ENCODE data around the gene CLPTM1. TPM values are rescaled to one million over a fixed set of nuclear protein-coding genes. Genes with fewer than 3 reads are reported as not detected.
"Not testable (repeated sequence)": the region's sequence is repeated elsewhere in the genome, so short reads cannot be mapped to it uniquely, and the experiment has no call there.

Gene CLPTM1, protein sequence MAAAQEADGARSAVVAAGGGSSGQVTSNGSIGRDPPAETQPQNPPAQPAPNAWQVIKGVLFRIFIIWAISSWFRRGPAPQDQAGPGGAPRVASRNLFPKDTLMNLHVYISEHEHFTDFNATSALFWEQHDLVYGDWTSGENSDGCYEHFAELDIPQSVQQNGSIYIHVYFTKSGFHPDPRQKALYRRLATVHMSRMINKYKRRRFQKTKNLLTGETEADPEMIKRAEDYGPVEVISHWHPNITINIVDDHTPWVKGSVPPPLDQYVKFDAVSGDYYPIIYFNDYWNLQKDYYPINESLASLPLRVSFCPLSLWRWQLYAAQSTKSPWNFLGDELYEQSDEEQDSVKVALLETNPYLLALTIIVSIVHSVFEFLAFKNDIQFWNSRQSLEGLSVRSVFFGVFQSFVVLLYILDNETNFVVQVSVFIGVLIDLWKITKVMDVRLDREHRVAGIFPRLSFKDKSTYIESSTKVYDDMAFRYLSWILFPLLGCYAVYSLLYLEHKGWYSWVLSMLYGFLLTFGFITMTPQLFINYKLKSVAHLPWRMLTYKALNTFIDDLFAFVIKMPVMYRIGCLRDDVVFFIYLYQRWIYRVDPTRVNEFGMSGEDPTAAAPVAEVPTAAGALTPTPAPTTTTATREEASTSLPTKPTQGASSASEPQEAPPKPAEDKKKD
- polyA plus RNA-seq (2013, experiment 1 of 2) = 80.4 TPM
- polyA plus RNA-seq (2013, experiment 2 of 2) = 70.8 TPM

DNA sequence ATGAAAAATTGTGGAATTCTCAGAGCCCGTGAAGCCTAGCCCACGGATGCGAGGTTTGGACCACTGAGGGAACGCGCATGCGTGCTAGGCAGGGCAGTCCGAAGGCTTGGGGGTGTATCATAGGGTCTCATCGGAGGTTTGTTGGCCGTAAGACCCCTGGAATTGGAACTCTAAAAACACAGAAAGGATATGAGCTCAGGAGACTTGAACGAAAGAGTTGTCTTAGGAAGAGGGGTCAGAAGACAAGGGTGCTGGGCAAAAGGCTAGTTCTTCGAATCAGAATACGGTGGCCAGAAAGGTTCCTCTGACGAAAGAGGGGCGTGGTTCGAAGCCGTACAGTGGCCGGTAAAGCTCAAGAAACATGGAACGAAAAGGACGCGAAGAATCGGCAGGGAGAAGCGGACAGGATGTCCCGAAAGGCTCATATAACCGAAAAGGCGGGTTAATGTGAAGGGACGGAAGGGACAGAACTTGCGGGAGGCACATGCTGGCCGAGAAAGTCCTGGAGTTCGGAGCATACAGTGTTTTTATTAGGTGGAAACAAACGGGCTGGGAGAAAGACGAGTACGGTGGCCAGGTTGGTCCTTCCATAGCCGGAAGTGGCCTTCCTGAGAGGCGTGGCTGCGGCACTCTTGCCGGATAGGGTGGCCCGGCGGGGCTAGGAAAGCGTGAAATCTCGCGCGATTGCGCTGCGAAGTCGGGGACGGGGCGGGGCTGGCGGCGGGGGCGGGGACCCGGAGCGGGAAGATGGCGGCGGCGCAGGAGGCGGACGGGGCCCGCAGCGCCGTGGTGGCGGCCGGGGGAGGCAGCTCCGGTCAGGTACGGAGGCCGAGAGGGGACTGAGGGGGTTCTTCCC is at the start of gene CLPTM1:
TSS of gene CLPTM1 (plus strand) at position 732 of the 856 bp plus-strand sequence. CDS start at position 748, 16 bp downstream.
- WGBS, 2 experiments (ENCODE audit: insufficient coverage in 2 of 2) = 0% methylated on average over 60 to 64 of the region's 65 CpGs
- H3K4me3 ChIP-seq (ENCODE audit: extremely low read depth, insufficient read depth, low read length, poor library complexity, severe bottlenecking) = peak within 1 kb of the TSS; percentile 97
- H3K9me3 ChIP-seq (ENCODE audit: control insufficient read depth, low read length) = no peaks in the 10 kb centered on the region
- peaks cover 11% of the 10 kb centered on the region for H3K36me3 ChIP-seq (ENCODE audit: control insufficient read depth, insufficient read depth, low read length)
- peak within 1 kb of the TSS; percentile 83 for H3K27ac ChIP-seq (ENCODE audit: low read depth, low read length, severe bottlenecking)
- H3K4me1 ChIP-seq (ENCODE audit: control insufficient read depth, insufficient read depth, low read length, poor library complexity, severe bottlenecking) = peaks cover 13% of the 10 kb centered on the region

DNA sequence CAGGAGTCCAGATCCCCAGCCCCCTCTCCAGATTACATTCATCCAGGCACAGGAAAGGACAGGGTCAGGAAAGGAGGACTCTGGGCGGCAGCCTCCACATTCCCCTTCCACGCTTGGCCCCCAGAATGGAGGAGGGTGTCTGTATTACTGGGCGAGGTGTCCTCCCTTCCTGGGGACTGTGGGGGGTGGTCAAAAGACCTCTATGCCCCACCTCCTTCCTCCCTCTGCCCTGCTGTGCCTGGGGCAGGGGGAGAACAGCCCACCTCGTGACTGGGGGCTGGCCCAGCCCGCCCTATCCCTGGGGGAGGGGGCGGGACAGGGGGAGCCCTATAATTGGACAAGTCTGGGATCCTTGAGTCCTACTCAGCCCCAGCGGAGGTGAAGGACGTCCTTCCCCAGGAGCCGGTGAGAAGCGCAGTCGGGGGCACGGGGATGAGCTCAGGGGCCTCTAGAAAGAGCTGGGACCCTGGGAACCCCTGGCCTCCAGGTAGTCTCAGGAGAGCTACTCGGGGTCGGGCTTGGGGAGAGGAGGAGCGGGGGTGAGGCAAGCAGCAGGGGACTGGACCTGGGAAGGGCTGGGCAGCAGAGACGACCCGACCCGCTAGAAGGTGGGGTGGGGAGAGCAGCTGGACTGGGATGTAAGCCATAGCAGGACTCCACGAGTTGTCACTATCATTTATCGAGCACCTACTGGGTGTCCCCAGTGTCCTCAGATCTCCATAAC is 49.6 kb upstream of the CLPTM1 start, which contains the start of gene APOE:
TSS of gene APOE (plus strand) at position 360 of the 724 bp plus-strand sequence. CDS start 829 bp downstream, outside the sequence.
- H3K4me1 ChIP-seq (ENCODE audit: control insufficient read depth, insufficient read depth, low read length, poor library complexity, severe bottlenecking) = peaks cover 10% of the 10 kb centered on the region
- WGBS, 2 experiments (ENCODE audit: insufficient coverage in 2 of 2) = 1 to 4% methylated on average over 14 to 16 of the region's 20 CpGs
- H3K36me3 ChIP-seq (ENCODE audit: control insufficient read depth, insufficient read depth, low read length) = peaks cover 46% of the 10 kb centered on the region
- H3K27ac ChIP-seq (ENCODE audit: low read depth, low read length, severe bottlenecking) = peak within 1 kb of the TSS; percentile 83
- H3K4me3 ChIP-seq (ENCODE audit: extremely low read depth, insufficient read depth, low read length, poor library complexity, severe bottlenecking) = peak within 1 kb of the TSS; percentile 61
- H3K9me3 ChIP-seq (ENCODE audit: control insufficient read depth, low read length) = no peaks in the 10 kb centered on the region

DNA sequence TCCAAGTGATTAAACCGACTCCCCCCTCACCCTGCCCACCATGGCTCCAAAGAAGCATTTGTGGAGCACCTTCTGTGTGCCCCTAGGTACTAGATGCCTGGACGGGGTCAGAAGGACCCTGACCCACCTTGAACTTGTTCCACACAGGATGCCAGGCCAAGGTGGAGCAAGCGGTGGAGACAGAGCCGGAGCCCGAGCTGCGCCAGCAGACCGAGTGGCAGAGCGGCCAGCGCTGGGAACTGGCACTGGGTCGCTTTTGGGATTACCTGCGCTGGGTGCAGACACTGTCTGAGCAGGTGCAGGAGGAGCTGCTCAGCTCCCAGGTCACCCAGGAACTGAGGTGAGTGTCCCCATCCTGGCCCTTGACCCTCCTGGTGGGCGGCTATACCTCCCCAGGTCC is 47.6 kb upstream of the CLPTM1 start:
- WGBS, 2 experiments (ENCODE audit: insufficient coverage in 2 of 2) = 95 to 97% methylated on average over 9 to 11 of the region's 12 CpGs
- Histone ChIP-seq H3K36me3 (ENCODE audit: control insufficient read depth, insufficient read depth, low read length) (peaks cover 26% of the 10 kb centered on the region), H3K27ac (ENCODE audit: low read depth, low read length, severe bottlenecking) (no peak overlapping the region), H3K4me3 (ENCODE audit: extremely low read depth, insufficient read depth, low read length, poor library complexity, severe bottlenecking) (no peak overlapping the region), H3K4me1 (ENCODE audit: control insufficient read depth, insufficient read depth, low read length, poor library complexity, severe bottlenecking) (peaks cover 19% of the 10 kb centered on the region), H3K9me3 (ENCODE audit: control insufficient read depth, low read length) (no peaks in the 10 kb centered on the region)

- H3K27ac ChIP-seq (ENCODE audit: low read depth, low read length, severe bottlenecking) = no peak overlapping the region
- peaks cover 19% of the 10 kb centered on the region for H3K4me1 ChIP-seq (ENCODE audit: control insufficient read depth, insufficient read depth, low read length, poor library complexity, severe bottlenecking)
- H3K9me3 ChIP-seq (ENCODE audit: control insufficient read depth, low read length) = no peaks in the 10 kb centered on the region
- WGBS, 2 experiments (ENCODE audit: insufficient coverage in 2 of 2) = 95 to 96% methylated on average over 37 to 46 of the region's 46 CpGs
- peaks cover 23% of the 10 kb centered on the region for H3K36me3 ChIP-seq (ENCODE audit: control insufficient read depth, insufficient read depth, low read length)
- H3K4me3 ChIP-seq (ENCODE audit: extremely low read depth, insufficient read depth, low read length, poor library complexity, severe bottlenecking) = no peak overlapping the region
Measured at GRCh38 chr19:44908074-44908835, 46.9 kb upstream of the CLPTM1 start.

- peaks cover 19% of the 10 kb centered on the region for H3K4me1 ChIP-seq (ENCODE audit: control insufficient read depth, insufficient read depth, low read length, poor library complexity, severe bottlenecking)
- no peak overlapping the region for H3K4me3 ChIP-seq (ENCODE audit: extremely low read depth, insufficient read depth, low read length, poor library complexity, severe bottlenecking)
- H3K27ac ChIP-seq (ENCODE audit: low read depth, low read length, severe bottlenecking) = no peak overlapping the region
- 97% methylated on average over 41 to 42 of the region's 44 CpGs for WGBS, 2 experiments (ENCODE audit: insufficient coverage in 2 of 2)
- H3K9me3 ChIP-seq (ENCODE audit: control insufficient read depth, low read length) = no peaks in the 10 kb centered on the region
- H3K36me3 ChIP-seq (ENCODE audit: control insufficient read depth, insufficient read depth, low read length) = peaks cover 23% of the 10 kb centered on the region
Measured at GRCh38 chr19:44908836-44909261, 46.3 kb upstream of the CLPTM1 start.

DNA sequence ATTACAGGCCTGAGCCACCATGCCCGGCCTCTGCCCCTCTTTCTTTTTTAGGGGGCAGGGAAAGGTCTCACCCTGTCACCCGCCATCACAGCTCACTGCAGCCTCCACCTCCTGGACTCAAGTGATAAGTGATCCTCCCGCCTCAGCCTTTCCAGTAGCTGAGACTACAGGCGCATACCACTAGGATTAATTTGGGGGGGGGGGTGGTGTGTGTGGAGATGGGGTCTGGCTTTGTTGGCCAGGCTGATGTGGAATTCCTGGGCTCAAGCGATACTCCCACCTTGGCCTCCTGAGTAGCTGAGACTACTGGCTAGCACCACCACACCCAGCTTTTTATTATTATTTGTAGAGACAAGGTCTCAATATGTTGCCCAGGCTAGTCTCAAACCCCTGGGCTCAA is 45.4 kb upstream of the CLPTM1 start:
- peak overlapping the region; percentile 41 for H3K27ac ChIP-seq (ENCODE audit: low read depth, low read length, severe bottlenecking)
- WGBS, 2 experiments (ENCODE audit: insufficient coverage in 2 of 2) = 100% methylated on average over 1 of the region's 5 CpGs; no CpG with 5 or more reads in 1 of the 2 experiments
- H3K9me3 ChIP-seq (ENCODE audit: control insufficient read depth, low read length) = no peaks in the 10 kb centered on the region
- H3K4me3 ChIP-seq (ENCODE audit: extremely low read depth, insufficient read depth, low read length, poor library complexity, severe bottlenecking) = no peak overlapping the region
- peaks cover 23% of the 10 kb centered on the region for H3K36me3 ChIP-seq (ENCODE audit: control insufficient read depth, insufficient read depth, low read length)
- peaks cover 25% of the 10 kb centered on the region for H3K4me1 ChIP-seq (ENCODE audit: control insufficient read depth, insufficient read depth, low read length, poor library complexity, severe bottlenecking)

DNA sequence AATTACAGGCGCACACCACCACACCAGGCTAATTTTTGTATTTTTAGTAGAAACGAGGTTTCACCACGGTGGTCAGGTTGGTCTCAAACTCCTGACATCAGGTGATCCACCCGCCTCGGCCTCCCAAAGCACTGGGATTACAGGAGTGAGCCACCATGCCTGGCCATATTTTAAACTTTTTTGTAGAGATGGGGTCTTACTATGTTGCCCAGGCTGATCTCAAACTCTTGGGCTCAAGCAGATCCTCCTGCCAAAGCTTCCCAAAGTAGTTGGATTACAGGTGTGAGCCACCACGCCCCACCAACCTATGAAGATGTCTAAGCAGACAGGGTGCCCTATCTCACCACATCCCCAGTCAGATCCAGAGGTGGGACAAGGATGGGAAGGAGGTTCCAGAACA is 43.3 kb upstream of the CLPTM1 start:
- not testable (repeated sequence) for H3K27ac ChIP-seq (ENCODE audit: low read depth, low read length, severe bottlenecking); H3K4me3 ChIP-seq (ENCODE audit: extremely low read depth, insufficient read depth, low read length, poor library complexity, severe bottlenecking); H3K9me3 ChIP-seq (ENCODE audit: control insufficient read depth, low read length)
- peaks cover 23% of the 10 kb centered on the region for H3K36me3 ChIP-seq (ENCODE audit: control insufficient read depth, insufficient read depth, low read length)
- peaks cover 22% of the 10 kb centered on the region for H3K4me1 ChIP-seq (ENCODE audit: control insufficient read depth, insufficient read depth, low read length, poor library complexity, severe bottlenecking)
- WGBS, 2 experiments (ENCODE audit: insufficient coverage in 2 of 2) = 90 to 100% methylated on average over 5 of the region's 6 CpGs

DNA sequence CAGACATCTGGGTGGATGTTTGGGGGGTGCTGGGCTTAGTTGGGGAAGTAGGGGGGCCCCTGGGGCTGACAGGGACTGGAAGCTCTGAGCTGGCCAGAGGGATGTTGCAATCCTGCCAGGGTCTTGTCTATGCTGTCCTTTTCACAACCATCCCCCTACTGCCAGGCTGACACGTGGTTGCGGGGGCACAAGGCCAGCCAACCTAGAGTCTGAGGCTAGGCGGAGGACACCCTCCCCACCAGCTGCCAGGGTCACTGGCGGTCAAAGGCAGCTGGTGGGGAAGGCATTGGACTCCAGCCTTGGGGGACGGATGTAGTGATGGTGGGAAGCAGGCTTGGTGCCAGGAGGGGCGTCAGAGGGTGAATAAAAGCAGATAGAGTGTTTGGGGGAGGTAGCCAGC is 42.3 kb upstream of the CLPTM1 start:
- peaks cover 22% of the 10 kb centered on the region for H3K4me1 ChIP-seq (ENCODE audit: control insufficient read depth, insufficient read depth, low read length, poor library complexity, severe bottlenecking)
- no peak overlapping the region for H3K4me3 ChIP-seq (ENCODE audit: extremely low read depth, insufficient read depth, low read length, poor library complexity, severe bottlenecking)
- H3K9me3 ChIP-seq (ENCODE audit: control insufficient read depth, low read length) = no peaks in the 10 kb centered on the region
- no peak overlapping the region for H3K27ac ChIP-seq (ENCODE audit: low read depth, low read length, severe bottlenecking)
- H3K36me3 ChIP-seq (ENCODE audit: control insufficient read depth, insufficient read depth, low read length) = peaks cover 14% of the 10 kb centered on the region
- WGBS, 2 experiments (ENCODE audit: insufficient coverage in 2 of 2) = 86 to 93% methylated on average over 3 of the region's 6 CpGs

DNA sequence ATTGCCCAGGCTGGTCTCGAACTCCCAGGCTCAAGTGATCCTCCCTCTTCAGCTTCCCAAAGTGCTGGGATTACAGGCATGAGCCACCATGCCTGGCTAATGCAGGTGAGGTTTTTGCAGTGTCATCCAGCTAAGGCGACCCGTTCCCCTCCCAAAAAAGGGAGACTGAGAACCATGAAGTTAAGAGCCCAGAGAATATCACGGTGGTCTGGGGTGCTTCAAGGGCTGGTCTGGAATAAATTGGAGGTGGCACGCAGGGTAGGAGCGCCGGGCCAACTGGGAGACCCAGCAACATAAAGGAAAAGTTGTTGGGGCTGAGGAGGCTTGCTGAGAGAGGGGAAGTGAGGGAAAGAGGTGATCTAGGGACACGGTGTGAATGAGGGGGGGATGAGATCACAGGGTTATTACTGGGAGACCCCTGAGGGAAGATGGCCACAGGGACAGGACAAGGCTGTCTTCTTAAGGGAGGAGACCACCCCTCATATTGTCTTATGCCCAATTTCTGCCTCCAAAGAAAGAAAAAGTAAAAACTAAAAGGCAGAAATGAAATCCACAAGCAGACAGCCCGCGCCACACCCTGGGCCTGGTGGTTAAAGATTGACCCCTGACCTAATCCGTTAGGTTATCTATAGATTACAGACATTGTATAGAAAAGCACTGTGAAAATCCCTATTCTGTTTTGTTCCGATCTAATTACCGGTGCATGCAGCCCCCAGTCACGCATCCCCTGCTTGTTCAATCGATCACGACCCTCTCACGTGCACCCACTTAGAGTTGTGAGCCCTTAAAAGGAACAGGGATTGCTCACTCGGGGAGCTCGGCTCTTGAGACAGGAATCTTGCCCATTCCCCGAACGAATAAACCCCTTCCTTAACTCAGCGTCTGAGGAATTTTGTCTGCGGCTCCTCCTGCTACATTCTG is 41.4 kb upstream of the CLPTM1 start:
- H3K4me1 ChIP-seq (ENCODE audit: control insufficient read depth, insufficient read depth, low read length, poor library complexity, severe bottlenecking) = peaks cover 22% of the 10 kb centered on the region
- WGBS, 2 experiments (ENCODE audit: insufficient coverage in 2 of 2) = 68 to 76% methylated on average over 13 to 16 of the region's 23 CpGs

More for the DNA sequence above, 41.4 kb upstream of the CLPTM1 start:
- peak overlapping the region; percentile 91 for H3K27ac ChIP-seq (ENCODE audit: low read depth, low read length, severe bottlenecking)
- H3K36me3 ChIP-seq (ENCODE audit: control insufficient read depth, insufficient read depth, low read length) = peaks cover 11% of the 10 kb centered on the region
- H3K9me3 ChIP-seq (ENCODE audit: control insufficient read depth, low read length) = not testable (repeated sequence)
- H3K4me3 ChIP-seq (ENCODE audit: extremely low read depth, insufficient read depth, low read length, poor library complexity, severe bottlenecking) = peak overlapping the region; percentile 46
